Measurements from ENCODE around the gene FBP1.
"Not testable (repeated sequence)": the region's sequence is repeated elsewhere in the genome, so short reads cannot be mapped to it uniquely, and the experiment has no call there.

FBP1 gene

GRCh38 chr9:94611638-94612068, 27.7 kb downstream of the FBP1 start:
- DNase-seq, result peak in 2 of 4 experiments; percentile 7 to 30

- no peak for DNase-seq
Observed at GRCh38 chr9:94610181-94610606, 29.1 kb downstream of the FBP1 start.

DNA sequence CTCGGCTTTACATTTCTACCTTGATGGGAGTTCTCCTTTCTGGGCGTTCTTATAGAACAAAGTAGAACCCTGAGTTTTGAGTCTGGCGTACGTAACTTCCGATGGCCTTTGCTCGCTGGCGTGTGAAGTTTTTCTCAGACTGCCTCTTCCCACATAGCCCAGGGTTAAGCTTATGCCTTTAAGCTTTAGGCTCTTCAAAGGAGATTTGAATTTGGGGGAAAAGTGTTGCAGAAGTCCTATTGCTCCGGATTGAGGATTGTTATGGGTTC, 32.0 kb downstream of the FBP1 start:
- DNase-seq, result no peak

- DNase-seq, result no peak
Observed at GRCh38 chr9:94606646-94607422, 32.5 kb downstream of the FBP1 start.

GRCh38 chr9:94603259-94604160, 35.8 kb downstream of the FBP1 start:
- DNase-seq, result peak; percentile 3 to 47 (median 28)

DNA sequence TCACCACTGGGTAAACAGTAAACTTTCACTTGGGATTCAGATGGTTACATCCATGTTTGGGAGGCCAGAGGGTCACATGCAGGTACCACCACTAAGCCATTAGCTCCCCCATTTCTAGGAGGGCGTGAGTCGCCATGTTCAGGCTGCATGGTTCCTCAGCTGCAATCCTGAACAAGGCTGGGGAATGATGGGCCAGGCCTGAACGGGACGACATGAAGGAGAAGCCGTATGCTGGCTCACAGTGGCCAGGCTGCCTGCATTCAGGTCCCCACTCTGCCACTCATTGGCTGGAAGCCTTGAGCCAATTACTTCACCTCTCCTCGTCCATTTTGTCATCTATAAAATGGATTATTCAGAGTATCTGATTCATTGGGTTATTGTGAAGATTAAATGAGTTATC, 36.7 kb downstream of the FBP1 start:
- DNase-seq, result no peak

DNA sequence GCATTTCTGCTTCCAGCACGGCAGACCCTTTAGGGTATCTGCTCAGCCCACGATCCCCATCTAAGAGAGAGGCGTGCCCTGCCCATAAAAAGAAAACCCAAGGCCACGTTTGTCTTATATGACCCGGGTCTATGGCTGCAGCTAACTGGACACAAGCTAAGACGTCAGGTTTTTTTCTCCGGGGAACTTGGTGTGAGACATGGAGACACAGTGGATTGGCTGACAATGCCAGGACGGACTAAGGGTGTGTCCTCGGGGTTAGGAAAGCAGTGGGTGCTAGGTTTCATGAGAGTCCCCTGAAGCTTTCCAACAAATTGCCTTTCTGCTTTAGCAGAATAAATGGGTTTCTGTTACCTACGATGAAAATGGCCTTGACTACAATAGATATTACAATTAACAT, 38.6 kb downstream of the FBP1 start:
- no peak for DNase-seq

DNA sequence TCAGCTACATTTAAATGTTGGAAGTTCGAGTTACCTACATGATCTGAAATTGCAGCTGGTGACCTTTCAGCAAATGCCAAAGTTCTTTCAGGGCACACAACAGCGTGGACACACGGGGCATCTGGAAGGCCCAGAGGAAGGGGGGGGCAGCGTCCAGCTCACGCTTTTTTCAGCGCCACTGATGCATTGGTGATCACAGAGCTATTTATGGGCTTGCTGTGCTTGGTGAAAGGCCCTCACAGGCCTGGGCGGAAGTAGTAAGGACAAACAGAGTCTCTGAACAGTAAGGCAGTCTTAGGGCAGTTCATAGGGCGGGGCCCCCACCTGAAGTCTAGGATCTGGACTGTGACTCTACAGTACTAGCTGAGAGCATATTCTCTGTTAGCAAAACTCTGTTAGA, 39.1 kb downstream of the FBP1 start:
- no peak for DNase-seq

- no peak for DNase-seq
Observed at GRCh38 chr9:94599102-94599501, 40.2 kb downstream of the FBP1 start.

DNA sequence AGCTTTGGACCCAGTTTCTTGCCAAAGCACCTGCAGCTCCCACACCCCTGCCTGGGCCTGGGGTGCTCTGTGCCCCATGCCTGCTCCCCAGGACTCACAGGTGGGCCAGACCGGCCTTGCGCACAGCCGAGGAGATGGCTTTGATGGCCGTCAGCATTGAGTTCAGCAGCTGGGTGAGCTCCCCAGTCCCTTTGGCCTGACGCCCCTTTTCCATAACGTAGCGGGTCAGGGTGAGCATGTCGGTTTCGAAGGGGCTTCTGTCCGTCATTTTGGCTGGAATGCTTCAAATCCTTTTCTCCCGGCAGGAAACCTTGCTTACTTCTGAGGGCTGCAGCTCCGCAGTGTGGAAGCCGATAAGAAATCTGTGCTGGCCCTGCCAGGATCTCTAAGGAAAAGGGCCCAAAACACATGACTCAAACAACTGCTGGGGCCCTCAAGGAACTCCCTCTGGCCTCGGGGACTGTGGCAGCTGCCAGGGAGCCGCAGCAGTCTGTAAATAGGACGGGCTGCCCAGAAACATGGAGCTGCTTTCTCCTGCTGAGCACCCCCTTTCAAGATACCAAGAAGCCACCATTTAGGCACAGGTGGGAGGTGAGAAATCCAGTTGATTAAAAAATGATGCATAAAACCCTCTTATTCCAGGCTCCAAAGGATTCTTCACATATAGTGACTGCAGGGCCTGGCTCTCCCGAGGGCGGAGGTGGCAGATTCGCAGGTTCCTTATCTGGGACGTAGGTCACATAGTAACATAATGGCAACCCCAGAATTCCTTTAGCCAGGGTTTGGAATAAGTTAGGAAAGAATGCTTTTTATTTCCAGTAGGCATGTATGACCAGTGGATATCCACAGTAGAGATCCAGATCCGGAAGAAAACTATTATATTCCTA, 45.6 kb downstream of the FBP1 start, which contains the start of gene FBP2:
FBP2 (minus strand) TSS at position 366 of the 887 bp plus-strand sequence; CDS start at position 268, 98 bp downstream.
- DNase-seq, result no peak

- not testable (repeated sequence) for DNase-seq
Observed at GRCh38 chr9:94592683-94593082, 46.6 kb downstream of the FBP1 start.

- DNase-seq, result no peak
Observed at GRCh38 chr9:94591876-94592275, 47.4 kb downstream of the FBP1 start.

GRCh38 chr9:94591046-94591545, 48.2 kb downstream of the FBP1 start:
- DNase-seq, result not testable (repeated sequence)

GRCh38 chr9:94588681-94589080, 50.6 kb downstream of the FBP1 start:
- DNase-seq, result no peak

- no peak for DNase-seq
Observed at GRCh38 chr9:94586814-94587213, 52.5 kb downstream of the FBP1 start.

DNA sequence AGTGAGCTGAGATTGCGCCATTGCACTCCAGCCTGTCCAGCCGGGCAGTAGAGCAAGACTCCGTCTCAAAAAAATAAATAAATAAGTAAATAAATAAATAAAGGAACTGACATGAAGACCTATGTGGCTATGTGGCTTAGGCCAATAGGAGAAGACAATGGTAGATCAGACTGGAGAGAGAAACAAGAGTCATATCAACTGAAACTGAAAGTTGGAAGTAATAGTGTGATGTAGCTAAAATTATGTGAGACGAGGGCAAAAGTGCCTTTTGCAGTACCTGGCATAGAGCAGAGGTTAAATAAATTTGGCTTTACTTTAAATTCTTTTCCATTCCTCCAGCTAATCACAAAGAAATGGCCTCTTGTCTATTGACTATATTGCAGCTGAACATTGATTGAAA, 53.0 kb downstream of the FBP1 start:
- no peak for DNase-seq

GRCh38 chr9:94584555-94584954, 54.8 kb downstream of the FBP1 start:
- no peak for DNase-seq

DNA sequence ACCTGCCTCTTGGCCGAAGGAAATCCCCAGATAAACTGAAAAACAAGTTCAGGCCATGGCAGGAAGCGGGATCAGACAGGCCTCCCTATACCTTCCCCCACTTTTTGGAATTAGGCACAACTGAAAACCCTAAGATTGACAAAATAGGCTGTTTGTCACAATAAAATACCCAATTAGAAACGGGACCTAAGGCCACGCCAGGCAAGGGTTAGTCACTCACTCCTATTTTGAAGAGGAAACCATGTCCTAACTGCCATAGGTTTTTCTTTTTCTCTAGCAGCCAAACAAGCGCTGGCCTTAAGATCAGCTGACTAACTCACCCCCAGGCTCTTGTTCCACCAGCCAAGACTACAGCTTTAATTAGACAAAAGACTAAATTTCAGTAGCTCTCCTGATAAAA, 57.6 kb downstream of the FBP1 start:
- no peak for DNase-seq

GRCh38 chr9:94577571-94577970, 61.7 kb downstream of the FBP1 start:
- no peak for DNase-seq

- DNase-seq, result no peak
Observed at GRCh38 chr9:94577036-94577435, 62.3 kb downstream of the FBP1 start.

DNA sequence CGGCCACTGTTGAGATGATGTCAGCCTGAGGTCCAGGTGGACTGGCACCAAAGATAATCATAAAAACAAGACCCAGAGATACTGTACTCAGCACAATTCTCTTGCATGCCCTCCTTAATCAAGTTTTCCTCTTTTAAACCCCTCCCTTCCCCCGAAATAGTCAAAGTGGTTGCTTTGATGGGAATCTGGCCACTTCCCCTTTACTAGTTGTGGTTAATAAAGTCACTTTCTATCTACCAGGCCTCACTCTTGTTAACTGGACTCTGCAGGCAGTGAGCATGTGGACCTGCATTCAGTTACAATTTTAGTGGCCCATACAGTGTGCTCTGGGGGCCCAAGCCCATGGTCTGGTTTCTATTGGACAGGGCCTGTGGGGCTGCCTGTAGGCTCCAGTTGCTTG, 63.2 kb downstream of the FBP1 start:
- no peak for DNase-seq

GRCh38 chr9:94568972-94569712, 70.2 kb downstream of the FBP1 start:
- DNase-seq, result no peak

Measured in activated CD4-positive, CD25-positive, alpha-beta regulatory T cell (primary cell).